Prostate gland (tissue), 1 donor: ENCODE data around the gene TCEANC.

ENCODE experiments used
- POLR2A ChIP-seq: fragments of 450-650 bp; IDR thresholded peaks from one replicate; pipeline ENCODE4 v1.6.1; 2016; ENCODE audit warnings: antibody characterized with exemption, mild to moderate bottlenecking
- POLR2AphosphoS5 ChIP-seq: sonication (generic); formaldehyde crosslinking; IDR thresholded peaks from one replicate; pipeline ENCODE4 v1.6.1; 2017; ENCODE audit warnings: antibody characterized with exemption

DNA sequence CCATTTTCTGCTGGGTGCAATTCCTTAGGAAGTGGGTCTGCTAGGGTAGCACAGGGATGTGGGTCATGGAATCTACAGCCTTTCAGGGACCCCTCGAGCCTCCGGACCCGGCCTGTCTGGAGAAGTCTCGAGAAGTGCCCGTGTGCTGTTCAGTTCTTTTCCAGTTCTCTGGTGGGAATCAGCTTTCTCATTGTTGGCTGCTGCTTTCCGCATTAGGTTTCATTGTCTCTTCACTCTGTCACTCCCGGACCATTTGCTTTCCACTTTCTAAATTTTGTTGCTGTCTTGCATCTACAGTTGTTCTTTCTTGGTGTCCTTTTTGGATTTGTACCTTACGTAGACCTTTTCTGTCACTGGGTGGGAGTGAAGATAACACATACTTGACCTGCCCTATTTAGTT, 42.0 kb downstream of the TCEANC start:
- no peak for TF ChIP-seq POLR2AphosphoS5
- TF ChIP-seq POLR2A = no peak
